ENCODE data around the gene CACNA1I.

CACNA1I gene

DNA sequence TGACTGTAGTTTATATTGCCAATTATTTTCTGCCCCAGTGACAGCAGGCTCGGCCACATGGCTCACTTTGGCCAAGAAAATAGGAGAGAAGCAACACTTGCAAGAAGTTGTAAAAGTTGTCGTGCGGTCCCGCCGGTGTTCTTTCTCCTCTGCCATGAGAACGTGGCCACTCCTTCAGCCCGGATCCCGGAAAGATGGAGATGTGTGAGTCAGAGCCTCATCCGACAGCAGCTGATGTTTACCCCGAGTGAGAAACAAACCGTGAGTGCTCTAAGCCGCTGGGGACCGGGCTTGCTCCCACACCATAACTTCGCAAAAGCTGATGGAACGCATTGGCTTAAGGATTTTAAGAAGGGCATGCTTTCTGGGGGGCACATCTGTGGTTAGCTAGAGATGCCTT lies 157.0 kb downstream of the CACNA1I start:
- TF ChIP-seq ZNF776 (tag by site-specific recombination; IDR thresholded peaks at IDR 0.05; ENCODE audit: borderline replicate concordance) = no peak
- no peak for TF ChIP-seq ZEB2 (tag by site-specific recombination; IDR thresholded peaks at IDR 0.05)
- TF ChIP-seq REPIN1 (tag by site-specific recombination; IDR thresholded peaks at IDR 0.05; ENCODE audit: low read depth) = no peak
- TF ChIP-seq ATF2 (tag by site-specific recombination; IDR thresholded peaks at IDR 0.05; ENCODE audit: low read depth) = no peak
- no peak for TF ChIP-seq ZNF555 (tag by site-specific recombination; conservative IDR thresholded peaks at IDR 0.05)
- TF ChIP-seq ZBTB8A (tag by site-specific recombination; IDR thresholded peaks at IDR 0.05) = no peak
- no peaks in the 10 kb centered on the region for H3K9me3 ChIP-seq (ENCODE audit: control insufficient read depth, insufficient read depth, low read depth, low read length)
- H3K4me3 ChIP-seq (ENCODE audit: low read depth, low read length) = no peak overlapping the region
- POLR2A ChIA-PET = no interaction called here
- H3K4me1 ChIP-seq (ENCODE audit: control insufficient read depth, insufficient read depth, low read length) = peaks cover 2% of the 10 kb centered on the region; the same call in 1 of the 2 replicates
- CTCF ChIA-PET = interaction anchor here (0.5 kb wide), 1 partner anchor 298 kb away, joined by 3 read pairs; no protein-coding TSS in a partner anchor
- H3K27ac ChIP-seq (ENCODE audit: extremely low read depth, low read depth, low read length) = no peak overlapping the region
- no peaks in the 10 kb centered on the region for H3K36me3 ChIP-seq (ENCODE audit: control insufficient read depth in 2 of 2, insufficient read depth in 1 of 2, low read length in 2 of 2)

DNA sequence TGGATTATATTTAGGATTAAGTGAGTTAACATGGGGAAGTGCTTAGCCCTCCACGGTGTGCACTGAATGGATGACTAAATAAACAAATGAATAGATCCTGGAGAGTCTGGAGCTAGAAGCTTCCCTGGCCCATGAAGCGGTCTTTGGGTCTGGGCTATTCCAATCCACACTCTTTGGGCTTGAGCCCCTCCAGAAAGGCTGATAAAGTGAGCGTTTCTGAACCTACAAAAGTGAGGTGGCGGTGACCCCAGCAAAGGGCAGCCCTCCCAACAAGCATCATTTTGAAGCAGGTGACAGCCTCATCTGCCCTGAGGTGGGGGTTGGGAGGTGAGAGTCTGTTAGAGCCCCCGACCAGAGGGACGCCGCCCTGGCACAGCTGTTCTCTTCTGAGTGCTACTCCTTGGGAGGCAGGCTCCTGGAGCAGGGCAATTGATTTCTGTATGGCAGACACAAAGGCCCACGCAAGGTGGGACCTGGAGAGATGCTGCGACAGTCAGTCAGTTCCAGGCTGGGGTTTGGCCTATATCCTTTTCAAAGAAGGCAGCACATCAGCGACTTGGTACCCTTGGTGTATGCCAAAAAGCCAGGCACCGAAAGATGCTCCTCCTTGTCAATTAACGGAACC lies 157.8 kb downstream of the CACNA1I start:
- TF ChIP-seq ZNF707 (tag by site-specific recombination; IDR thresholded peaks at IDR 0.05) (no peak), ZNF701 (tag by site-specific recombination; IDR thresholded peaks at IDR 0.05) (no peak), ZNF830 (tag by site-specific recombination; IDR thresholded peaks at IDR 0.05; ENCODE audit: low read depth) (no peak), ZNF391 (tag by site-specific recombination; IDR thresholded peaks at IDR 0.05; ENCODE audit: borderline replicate concordance, low read depth) (no peak), ZNF133 (tag by site-specific recombination; IDR thresholded peaks at IDR 0.05) (no peak), ZNF624 (tag by site-specific recombination; IDR thresholded peaks at IDR 0.05) (no peak), ZNF530 (tag by site-specific recombination; IDR thresholded peaks at IDR 0.05; ENCODE audit: low read depth) (no peak)
- TF ChIP-seq, protein P1, sequence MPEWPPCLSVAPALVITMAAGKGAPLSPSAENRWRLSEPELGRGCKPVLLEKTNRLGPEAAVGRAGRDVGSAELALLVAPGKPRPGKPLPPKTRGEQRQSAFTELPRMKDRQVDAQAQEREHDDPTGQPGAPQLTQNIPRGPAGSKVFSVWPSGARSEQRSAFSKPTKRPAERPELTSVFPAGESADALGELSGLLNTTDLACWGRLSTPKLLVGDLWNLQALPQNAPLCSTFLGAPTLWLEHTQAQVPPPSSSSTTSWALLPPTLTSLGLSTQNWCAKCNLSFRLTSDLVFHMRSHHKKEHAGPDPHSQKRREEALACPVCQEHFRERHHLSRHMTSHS (tag by site-specific recombination; IDR thresholded peaks at IDR 0.05) = no peak
- Histone ChIP-seq H3K4me1 (ENCODE audit: control insufficient read depth, insufficient read depth, low read length) (peaks cover 2% of the 10 kb centered on the region; the same call in 1 of the 2 replicates), H3K36me3 (ENCODE audit: control insufficient read depth in 2 of 2, insufficient read depth in 1 of 2, low read length in 2 of 2) (no peaks in the 10 kb centered on the region), H3K9me3 (ENCODE audit: control insufficient read depth, insufficient read depth, low read depth, low read length) (no peaks in the 10 kb centered on the region), H3K27ac (ENCODE audit: extremely low read depth, low read depth, low read length) (no peak overlapping the region), H3K4me3 (ENCODE audit: low read depth, low read length) (no peak overlapping the region)
- ChIA-PET CTCF (no interaction called here), POLR2A (no interaction called here)

DNA sequence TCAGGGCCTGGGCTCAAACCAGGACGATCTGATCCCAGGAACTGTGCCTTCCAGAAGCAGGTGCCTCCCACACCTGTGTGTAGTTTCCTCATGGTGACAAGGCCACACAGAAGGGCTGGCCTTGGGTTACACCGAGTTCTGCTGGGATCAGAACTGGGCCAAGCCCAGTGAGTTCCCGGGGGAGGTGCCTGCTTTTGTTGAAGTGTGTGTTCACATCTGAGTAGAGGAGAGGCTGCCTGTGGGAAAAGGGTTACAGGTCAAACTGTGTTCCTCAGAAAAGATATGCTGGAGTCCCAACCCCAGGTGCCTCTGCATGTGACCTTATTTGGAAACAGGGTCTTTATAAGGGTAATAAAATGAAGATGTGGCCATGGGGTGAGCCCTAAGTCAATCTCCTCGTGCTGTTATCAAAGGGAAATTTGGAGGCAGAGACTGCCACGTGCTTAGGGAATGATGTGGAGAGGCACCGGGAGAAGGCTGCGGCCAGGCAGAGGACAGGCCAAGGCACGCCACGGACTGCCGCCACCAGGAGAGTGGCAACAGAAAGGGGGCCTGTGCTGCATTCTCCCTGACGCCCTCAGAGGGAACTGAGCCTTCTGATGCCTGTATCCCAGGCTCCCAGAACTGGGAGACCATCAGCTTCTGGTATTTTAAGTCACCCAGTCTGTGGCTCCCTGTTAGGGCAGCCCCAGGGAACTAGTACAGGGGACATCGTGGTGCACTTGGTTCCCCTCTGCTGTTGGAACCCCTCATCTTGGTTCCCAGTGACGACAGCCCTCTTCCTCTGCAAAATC lies 158.8 kb downstream of the CACNA1I start:
- no peaks in the 10 kb centered on the region for H3K9me3 ChIP-seq (ENCODE audit: control insufficient read depth, insufficient read depth, low read depth, low read length)
- H3K36me3 ChIP-seq (ENCODE audit: control insufficient read depth in 2 of 2, insufficient read depth in 1 of 2, low read length in 2 of 2) = no peaks in the 10 kb centered on the region
- ChIA-PET POLR2A (no interaction called here), CTCF (interaction anchor here (1.5 kb wide), 1 partner anchor 79 kb away, joined by 3 read pairs; no protein-coding TSS in a partner anchor)
- no peak overlapping the region for H3K27ac ChIP-seq (ENCODE audit: extremely low read depth, low read depth, low read length)
- no peak overlapping the region for H3K4me3 ChIP-seq (ENCODE audit: low read depth, low read length)
- H3K4me1 ChIP-seq (ENCODE audit: control insufficient read depth, insufficient read depth, low read length) = no peaks in the 10 kb centered on the region; the same call in 1 of the 2 replicates
- TF ChIP-seq KLF9 (tag by site-specific recombination; IDR thresholded peaks at IDR 0.05; ENCODE audit: low read depth) (no peak), ZNF366 (tag by site-specific recombination; conservative IDR thresholded peaks at IDR 0.05) (no peak), ZNF280D (tag by site-specific recombination; IDR thresholded peaks at IDR 0.05) (no peak), SALL2 (tag by site-specific recombination; IDR thresholded peaks at IDR 0.05; ENCODE audit: borderline replicate concordance) (no peak), ZFP69B (tag by site-specific recombination; IDR thresholded peaks at IDR 0.05) (no peak), ZNF548 (tag by site-specific recombination; IDR thresholded peaks at IDR 0.05) (no peak), ZNF354C (tag by site-specific recombination; IDR thresholded peaks at IDR 0.05; ENCODE audit: borderline replicate concordance, low read depth) (no peak), ZNF10 (tag by site-specific recombination; IDR thresholded peaks at IDR 0.05) (no peak), ZXDB (tag by site-specific recombination; IDR thresholded peaks at IDR 0.05) (no peak), ZNF514 (tag by site-specific recombination; IDR thresholded peaks at IDR 0.05) (no peak)
- TF ChIP-seq, protein P2, sequence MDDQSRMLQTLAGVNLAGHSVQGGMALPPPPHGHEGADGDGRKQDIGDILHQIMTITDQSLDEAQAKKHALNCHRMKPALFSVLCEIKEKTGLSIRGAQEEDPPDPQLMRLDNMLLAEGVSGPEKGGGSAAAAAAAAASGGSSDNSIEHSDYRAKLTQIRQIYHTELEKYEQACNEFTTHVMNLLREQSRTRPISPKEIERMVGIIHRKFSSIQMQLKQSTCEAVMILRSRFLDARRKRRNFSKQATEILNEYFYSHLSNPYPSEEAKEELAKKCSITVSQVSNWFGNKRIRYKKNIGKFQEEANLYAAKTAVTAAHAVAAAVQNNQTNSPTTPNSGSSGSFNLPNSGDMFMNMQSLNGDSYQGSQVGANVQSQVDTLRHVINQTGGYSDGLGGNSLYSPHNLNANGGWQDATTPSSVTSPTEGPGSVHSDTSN (CRISPR knock-in tag; IDR thresholded peaks at IDR 0.05) = no peak

Data from HEK293 (cell line).